Measurements from ENCODE around the gene TAS2R19.

Gene TAS2R19

GRCh38 chr12:11026118-11026517 lies 3.7 kb upstream of the TAS2R19 start:
- DNase-seq (ENCODE audit: low read depth): no peak
- TF ChIP-seq CTCF (IDR thresholded peaks at IDR 0.05; ENCODE audit: control insufficient read depth, extremely low read depth, insufficient read depth): peak; percentile 30; the same call in 1 of the 2 replicates
- H3K4me3 ChIP-seq (ENCODE audit: low read depth, low read length): no peak overlapping the region

GRCh38 chr12:11023387-11023786 lies 967 bp upstream of the TAS2R19 start:
- no peak for DNase-seq (ENCODE audit: low read depth)
- H3K4me3 ChIP-seq (ENCODE audit: low read depth, low read length): no peak overlapping the region
- no peak for TF ChIP-seq CTCF (IDR thresholded peaks at IDR 0.05; ENCODE audit: control insufficient read depth, extremely low read depth, insufficient read depth)

- TF ChIP-seq CTCF (IDR thresholded peaks at IDR 0.05; ENCODE audit: control insufficient read depth, extremely low read depth, insufficient read depth): no peak
- no peak overlapping the region for H3K4me3 ChIP-seq (ENCODE audit: low read depth, low read length)
- no peak for DNase-seq (ENCODE audit: low read depth)
Measured at GRCh38 chr12:11016937-11017336, 5.5 kb downstream of the TAS2R19 start.

GRCh38 chr12:11015775-11016430 lies 6.5 kb downstream of the TAS2R19 start:
- TF ChIP-seq CTCF (IDR thresholded peaks at IDR 0.05; ENCODE audit: control insufficient read depth, extremely low read depth, insufficient read depth): no peak
- no peak overlapping the region for H3K4me3 ChIP-seq (ENCODE audit: low read depth, low read length)
- DNase-seq (ENCODE audit: low read depth): no peak

- no peak for TF ChIP-seq CTCF (IDR thresholded peaks at IDR 0.05; ENCODE audit: control insufficient read depth, extremely low read depth, insufficient read depth)
Measured at GRCh38 chr12:11014234-11014633, 8.2 kb downstream of the TAS2R19 start.

GRCh38 chr12:11007608-11008007 lies 14.8 kb downstream of the TAS2R19 start:
- no peak for TF ChIP-seq CTCF (IDR thresholded peaks at IDR 0.05; ENCODE audit: control insufficient read depth, extremely low read depth, insufficient read depth)
- H3K4me3 ChIP-seq (ENCODE audit: low read depth, low read length): no peak overlapping the region
- DNase-seq (ENCODE audit: low read depth): no peak

More at GRCh38 chr12:11014234-11014633, 8.2 kb downstream of the TAS2R19 start:
- no peak overlapping the region for H3K4me3 ChIP-seq (ENCODE audit: low read depth, low read length)
- DNase-seq (ENCODE audit: low read depth): no peak

- TF ChIP-seq CTCF (IDR thresholded peaks at IDR 0.05; ENCODE audit: control insufficient read depth, extremely low read depth, insufficient read depth): no peak
- DNase-seq (ENCODE audit: low read depth): no peak
- no peak within 1 kb of the TSS for H3K4me3 ChIP-seq (ENCODE audit: low read depth, low read length)
Measured at GRCh38 chr12:10998204-10998603, 24.2 kb downstream of the TAS2R19 start, which contains the start of gene TAS2R20. TAS2R20 (minus strand) TSS chr12:10998304; CDS start chr12:10997875, 429 bp downstream.
